GM23338 (cell line): Measurements from ENCODE around the gene CTXN3.

Source experiments
- CREB1 ChIP-seq: fragments of 250-450 bp; sonication (Bioruptor Pico); IDR thresholded peaks from 2 replicates; pipeline ENCODE4 v1.5.0; 2020; ENCODE audit warnings: low read depth, mild to moderate bottlenecking, moderate library complexity
- ETS1 ChIP-seq: IDR thresholded peaks from 2 replicates; pipeline ENCODE4 v1.6.1; 2016; ENCODE audit warnings: antibody characterized with exemption
- EZH2 ChIP-seq: fragments of 200-600 bp; sonication (generic); IDR thresholded peaks from one replicate; pipeline ENCODE4 v1.8.0; 2017; ENCODE audit warnings: antibody characterized with exemption, mild to moderate bottlenecking, low read depth; ENCODE audit not compliant: unreplicated experiment
- EZH2phosphoT487 ChIP-seq: fragments of 200-600 bp; sonication (generic); IDR thresholded peaks from one replicate; pipeline ENCODE4 v1.8.1; 2018; ENCODE audit warnings: antibody characterized with exemption; ENCODE audit not compliant: unreplicated experiment
- JUNB ChIP-seq: IDR thresholded peaks from one replicate; pipeline ENCODE4 v1.6.1; 2016; ENCODE audit warnings: antibody characterized with exemption; ENCODE audit not compliant: unreplicated experiment
- NANOG ChIP-seq: IDR thresholded peaks from 2 replicates; pipeline ENCODE4 v1.6.1; 2016; ENCODE audit warnings: antibody characterized with exemption, borderline replicate concordance
- POLR2AphosphoS5 ChIP-seq: IDR thresholded peaks from 2 replicates; pipeline ENCODE4 v1.6.1; 2016; ENCODE audit warnings: antibody characterized with exemption, low read depth
- REST ChIP-seq: IDR thresholded peaks from one replicate; pipeline ENCODE4 v1.6.1; 2018; ENCODE audit warnings: antibody characterized with exemption; ENCODE audit not compliant: unreplicated experiment
- STAT1 ChIP-seq: IDR thresholded peaks from one replicate; pipeline ENCODE4 v1.6.1; 2016; ENCODE audit warnings: antibody characterized with exemption; ENCODE audit not compliant: unreplicated experiment
- ZNF114 ChIP-seq: fragments of 250-450 bp; sonication (Bioruptor Pico); IDR thresholded peaks from 2 replicates; pipeline ENCODE4 v1.5.0; 2020; ENCODE audit warnings: mild to moderate bottlenecking, moderate library complexity
- ZNF331 ChIP-seq: fragments of 250-450 bp; sonication (Bioruptor Pico); IDR thresholded peaks from 2 replicates; pipeline ENCODE4 v1.5.0; 2020; ENCODE audit warnings: low read depth, mild to moderate bottlenecking, moderate library complexity
- ZNF462 ChIP-seq: fragments of 250-450 bp; sonication (Bioruptor Pico); IDR thresholded peaks from 2 replicates; pipeline ENCODE4 v1.5.0; 2020; ENCODE audit warnings: mild to moderate bottlenecking, moderate library complexity
- TF ChIP-seq, protein P1 (sequence below), 2 experiments: fragments of 200-600 bp in 1 of 2; sonication (generic) in 1 of 2; conservative IDR thresholded peaks; 2 replicates each; pipeline versions ENCODE4 v1.5.1 to v1.6.1; 2016 to 2017; ENCODE audit warnings: antibody characterized with exemption in 2 of 2, low read depth in 2 of 2, mild to moderate bottlenecking in 2 of 2, moderate library complexity in 1 of 2

GRCh38 chr5:127642949-127643348 is 5.9 kb upstream of the CTXN3 start:
- TF ChIP-seq, protein P1, sequence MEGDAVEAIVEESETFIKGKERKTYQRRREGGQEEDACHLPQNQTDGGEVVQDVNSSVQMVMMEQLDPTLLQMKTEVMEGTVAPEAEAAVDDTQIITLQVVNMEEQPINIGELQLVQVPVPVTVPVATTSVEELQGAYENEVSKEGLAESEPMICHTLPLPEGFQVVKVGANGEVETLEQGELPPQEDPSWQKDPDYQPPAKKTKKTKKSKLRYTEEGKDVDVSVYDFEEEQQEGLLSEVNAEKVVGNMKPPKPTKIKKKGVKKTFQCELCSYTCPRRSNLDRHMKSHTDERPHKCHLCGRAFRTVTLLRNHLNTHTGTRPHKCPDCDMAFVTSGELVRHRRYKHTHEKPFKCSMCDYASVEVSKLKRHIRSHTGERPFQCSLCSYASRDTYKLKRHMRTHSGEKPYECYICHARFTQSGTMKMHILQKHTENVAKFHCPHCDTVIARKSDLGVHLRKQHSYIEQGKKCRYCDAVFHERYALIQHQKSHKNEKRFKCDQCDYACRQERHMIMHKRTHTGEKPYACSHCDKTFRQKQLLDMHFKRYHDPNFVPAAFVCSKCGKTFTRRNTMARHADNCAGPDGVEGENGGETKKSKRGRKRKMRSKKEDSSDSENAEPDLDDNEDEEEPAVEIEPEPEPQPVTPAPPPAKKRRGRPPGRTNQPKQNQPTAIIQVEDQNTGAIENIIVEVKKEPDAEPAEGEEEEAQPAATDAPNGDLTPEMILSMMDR (conservative IDR thresholded peaks at IDR 0.05; ENCODE audit: low read depth in 2 of 2): no peak
- no peak for TF ChIP-seq EZH2phosphoT487
- no peak for TF ChIP-seq POLR2AphosphoS5
- TF ChIP-seq EZH2: no peak
- TF ChIP-seq ZNF114: no peak
- TF ChIP-seq ETS1: no peak
- no peak for TF ChIP-seq JUNB
- no peak for TF ChIP-seq ZNF331 (CRISPR knock-in tag)
- TF ChIP-seq REST: no peak
- TF ChIP-seq CREB1 (CRISPR knock-in tag): no peak
- no peak for TF ChIP-seq ZNF462
- no peak for TF ChIP-seq NANOG
- no peak for TF ChIP-seq STAT1
